Measurements from ENCODE around the gene ARAP3.

ARAP3 gene

GRCh38 chr5:141714542-141715310, 32.7 kb upstream of the ARAP3 start:
- no peak overlapping the region for H3K9ac ChIP-seq (ENCODE audit: low read length in 2 of 2)
- H3K36me3 ChIP-seq (ENCODE audit: control insufficient read depth in 2 of 2, insufficient read depth in 2 of 2, low read length in 2 of 2): no peaks in the 10 kb centered on the region
- H3K4me3 ChIP-seq (ENCODE audit: low read length in 2 of 2): no peak overlapping the region
- no peaks in the 10 kb centered on the region for H3K9me3 ChIP-seq (ENCODE audit: control insufficient read depth in 2 of 2, low read length in 2 of 2)
- peaks cover 7 to 28% of the 10 kb centered on the region in 2 donors for H3K27me3 ChIP-seq (ENCODE audit: control insufficient read depth in 1 of 2, insufficient read depth in 2 of 2, low read length in 2 of 2)
- H3K4me1 ChIP-seq (ENCODE audit: control insufficient read depth, insufficient read depth, low read length): no peaks in the 10 kb centered on the region
- H3K27ac ChIP-seq (ENCODE audit: low read length): no peak overlapping the region

- H3K27ac ChIP-seq (ENCODE audit: low read length): no peak overlapping the region
- H3K4me3 ChIP-seq (ENCODE audit: low read length in 2 of 2): no peak overlapping the region
- no peak overlapping the region for H3K9ac ChIP-seq (ENCODE audit: low read length in 2 of 2)
- H3K36me3 ChIP-seq (ENCODE audit: control insufficient read depth in 2 of 2, insufficient read depth in 2 of 2, low read length in 2 of 2): no peaks in the 10 kb centered on the region
- H3K4me1 ChIP-seq (ENCODE audit: control insufficient read depth, insufficient read depth, low read length): no peaks in the 10 kb centered on the region
- H3K9me3 ChIP-seq (ENCODE audit: control insufficient read depth in 2 of 2, low read length in 2 of 2): no peaks in the 10 kb centered on the region
- peaks cover 7 to 26% of the 10 kb centered on the region in 2 donors for H3K27me3 ChIP-seq (ENCODE audit: control insufficient read depth in 1 of 2, insufficient read depth in 2 of 2, low read length in 2 of 2)
Observed at GRCh38 chr5:141713616-141714309, 31.7 kb upstream of the ARAP3 start.

- Histone ChIP-seq H3K27ac (ENCODE audit: low read length) (no peak overlapping the region), H3K27me3 (ENCODE audit: control insufficient read depth in 1 of 2, insufficient read depth in 2 of 2, low read length in 2 of 2) (peaks cover 2 to 17% of the 10 kb centered on the region in 2 donors), H3K9ac (ENCODE audit: low read length in 2 of 2) (no peak overlapping the region)
Observed at GRCh38 chr5:141711687-141712086, 29.7 kb upstream of the ARAP3 start.

GRCh38 chr5:141709699-141710267, 27.8 kb upstream of the ARAP3 start:
- Histone ChIP-seq H3K27me3 (ENCODE audit: control insufficient read depth in 1 of 2, insufficient read depth in 2 of 2, low read length in 2 of 2) (peaks cover 2 to 8% of the 10 kb centered on the region in 2 donors), H3K4me3 (ENCODE audit: low read length in 2 of 2) (no peak overlapping the region), H3K4me1 (ENCODE audit: control insufficient read depth, insufficient read depth, low read length) (no peaks in the 10 kb centered on the region), H3K9ac (ENCODE audit: low read length in 2 of 2) (no peak overlapping the region), H3K27ac (ENCODE audit: low read length) (no peak overlapping the region), H3K36me3 (ENCODE audit: control insufficient read depth in 2 of 2, insufficient read depth in 2 of 2, low read length in 2 of 2) (no peaks in the 10 kb centered on the region), H3K9me3 (ENCODE audit: control insufficient read depth in 2 of 2, low read length in 2 of 2) (no peaks in the 10 kb centered on the region)

More at GRCh38 chr5:141711687-141712086, 29.7 kb upstream of the ARAP3 start:
- Histone ChIP-seq H3K4me1 (ENCODE audit: control insufficient read depth, insufficient read depth, low read length) (no peaks in the 10 kb centered on the region), H3K9me3 (ENCODE audit: control insufficient read depth in 2 of 2, low read length in 2 of 2) (no peaks in the 10 kb centered on the region), H3K4me3 (ENCODE audit: low read length in 2 of 2) (no peak overlapping the region), H3K36me3 (ENCODE audit: control insufficient read depth in 2 of 2, insufficient read depth in 2 of 2, low read length in 2 of 2) (no peaks in the 10 kb centered on the region)

GRCh38 chr5:141708016-141708415, 26.0 kb upstream of the ARAP3 start:
- Histone ChIP-seq H3K36me3 (ENCODE audit: control insufficient read depth in 2 of 2, insufficient read depth in 2 of 2, low read length in 2 of 2) (no peaks in the 10 kb centered on the region), H3K27me3 (ENCODE audit: control insufficient read depth in 1 of 2, insufficient read depth in 2 of 2, low read length in 2 of 2) (peaks cover 9 to 15% of the 10 kb centered on the region in 2 donors), H3K9me3 (ENCODE audit: control insufficient read depth in 2 of 2, low read length in 2 of 2) (no peaks in the 10 kb centered on the region), H3K27ac (ENCODE audit: low read length) (no peak overlapping the region), H3K4me3 (ENCODE audit: low read length in 2 of 2) (no peak overlapping the region), H3K4me1 (ENCODE audit: control insufficient read depth, insufficient read depth, low read length) (peaks cover 3% of the 10 kb centered on the region), H3K9ac (ENCODE audit: low read length in 2 of 2) (no peak overlapping the region)

GRCh38 chr5:141707510-141707909, 25.5 kb upstream of the ARAP3 start:
- Histone ChIP-seq H3K4me1 (ENCODE audit: control insufficient read depth, insufficient read depth, low read length) (peaks cover 8% of the 10 kb centered on the region), H3K4me3 (ENCODE audit: low read length in 2 of 2) (no peak overlapping the region), H3K36me3 (ENCODE audit: control insufficient read depth in 2 of 2, insufficient read depth in 2 of 2, low read length in 2 of 2) (no peaks in the 10 kb centered on the region), H3K27ac (ENCODE audit: low read length) (no peak overlapping the region), H3K9me3 (ENCODE audit: control insufficient read depth in 2 of 2, low read length in 2 of 2) (no peaks in the 10 kb centered on the region), H3K27me3 (ENCODE audit: control insufficient read depth in 1 of 2, insufficient read depth in 2 of 2, low read length in 2 of 2) (peaks cover 14 to 15% of the 10 kb centered on the region in 2 donors), H3K9ac (ENCODE audit: low read length in 2 of 2) (no peak overlapping the region)

- Histone ChIP-seq H3K36me3 (ENCODE audit: control insufficient read depth in 2 of 2, insufficient read depth in 2 of 2, low read length in 2 of 2) (no peaks in the 10 kb centered on the region), H3K27ac (ENCODE audit: low read length) (no peak overlapping the region), H3K27me3 (ENCODE audit: control insufficient read depth in 1 of 2, insufficient read depth in 2 of 2, low read length in 2 of 2) (peaks cover 22 to 28% of the 10 kb centered on the region in 2 donors), H3K4me1 (ENCODE audit: control insufficient read depth, insufficient read depth, low read length) (peaks cover 17% of the 10 kb centered on the region), H3K9me3 (ENCODE audit: control insufficient read depth in 2 of 2, low read length in 2 of 2) (no peaks in the 10 kb centered on the region), H3K9ac (ENCODE audit: low read length in 2 of 2) (no peak overlapping the region), H3K4me3 (ENCODE audit: low read length in 2 of 2) (no peak overlapping the region)
Observed at GRCh38 chr5:141706121-141706520, 24.1 kb upstream of the ARAP3 start.

- Histone ChIP-seq H3K9ac (ENCODE audit: low read length in 2 of 2) (no peak overlapping the region), H3K4me3 (ENCODE audit: low read length in 2 of 2) (no peak overlapping the region), H3K27ac (ENCODE audit: low read length) (no peak overlapping the region), H3K36me3 (ENCODE audit: control insufficient read depth in 2 of 2, insufficient read depth in 2 of 2, low read length in 2 of 2) (no peaks in the 10 kb centered on the region), H3K27me3 (ENCODE audit: control insufficient read depth in 1 of 2, insufficient read depth in 2 of 2, low read length in 2 of 2) (peaks cover 28 to 35% of the 10 kb centered on the region in 2 donors), H3K4me1 (ENCODE audit: control insufficient read depth, insufficient read depth, low read length) (peaks cover 17% of the 10 kb centered on the region), H3K9me3 (ENCODE audit: control insufficient read depth in 2 of 2, low read length in 2 of 2) (no peaks in the 10 kb centered on the region)
Observed at GRCh38 chr5:141705469-141705868, 23.4 kb upstream of the ARAP3 start.

GRCh38 chr5:141704782-141705297, 22.8 kb upstream of the ARAP3 start:
- H3K36me3 ChIP-seq (ENCODE audit: control insufficient read depth in 2 of 2, insufficient read depth in 2 of 2, low read length in 2 of 2): no peaks in the 10 kb centered on the region
- H3K27me3 ChIP-seq (ENCODE audit: control insufficient read depth in 1 of 2, insufficient read depth in 2 of 2, low read length in 2 of 2): peaks cover 31 to 41% of the 10 kb centered on the region in 2 donors
- H3K27ac ChIP-seq (ENCODE audit: low read length): no peak overlapping the region

GRCh38 chr5:141703133-141703561, 21.1 kb upstream of the ARAP3 start:
- Histone ChIP-seq H3K9me3 (ENCODE audit: control insufficient read depth in 2 of 2, low read length in 2 of 2) (no peaks in the 10 kb centered on the region), H3K27ac (ENCODE audit: low read length) (no peak overlapping the region), H3K4me3 (ENCODE audit: low read length in 2 of 2) (peak overlapping the region; percentile 72 to 77), H3K27me3 (ENCODE audit: control insufficient read depth in 1 of 2, insufficient read depth in 2 of 2, low read length in 2 of 2) (peaks cover 47 to 51% of the 10 kb centered on the region in 2 donors), H3K9ac (ENCODE audit: low read length in 2 of 2) (peak overlapping the region in 1 of 2 donors; percentile 43), H3K4me1 (ENCODE audit: control insufficient read depth, insufficient read depth, low read length) (peaks cover 17% of the 10 kb centered on the region), H3K36me3 (ENCODE audit: control insufficient read depth in 2 of 2, insufficient read depth in 2 of 2, low read length in 2 of 2) (no peaks in the 10 kb centered on the region)

More at GRCh38 chr5:141704782-141705297, 22.8 kb upstream of the ARAP3 start:
- Histone ChIP-seq H3K9ac (ENCODE audit: low read length in 2 of 2) (no peak overlapping the region), H3K4me1 (ENCODE audit: control insufficient read depth, insufficient read depth, low read length) (peaks cover 17% of the 10 kb centered on the region), H3K9me3 (ENCODE audit: control insufficient read depth in 2 of 2, low read length in 2 of 2) (no peaks in the 10 kb centered on the region), H3K4me3 (ENCODE audit: low read length in 2 of 2) (no peak overlapping the region)

Measured in stomach smooth muscle (tissue), 2 donors.